ENCODE measurements around the gene APBA2.

Gene APBA2

GRCh38 chr15:29045717-29046116, 159.9 kb downstream of the APBA2 start:
- peak; percentile 21 for DNase-seq

GRCh38 chr15:29046281-29046810, 160.6 kb downstream of the APBA2 start:
- DNase-seq, result no peak

GRCh38 chr15:29046977-29047376, 161.2 kb downstream of the APBA2 start:
- no peak for DNase-seq

GRCh38 chr15:29048011-29048410, 162.2 kb downstream of the APBA2 start:
- DNase-seq, result no peak

- DNase-seq, result peak; percentile 15
Measured at GRCh38 chr15:29050870-29051269, 165.1 kb downstream of the APBA2 start.

- DNase-seq, result no peak
Measured at GRCh38 chr15:29051422-29051821, 165.6 kb downstream of the APBA2 start.

GRCh38 chr15:29053006-29053405, 167.2 kb downstream of the APBA2 start:
- no peak for DNase-seq

- DNase-seq, result no peak
Measured at GRCh38 chr15:29053661-29054131, 167.9 kb downstream of the APBA2 start.

GRCh38 chr15:29054171-29055045, 168.6 kb downstream of the APBA2 start:
- no peak for DNase-seq

GRCh38 chr15:29055876-29056275, 170.1 kb downstream of the APBA2 start:
- DNase-seq, result no peak

- DNase-seq, result no peak
Measured at GRCh38 chr15:29056839-29057450, 171.2 kb downstream of the APBA2 start.

- no peak for DNase-seq
Measured at GRCh38 chr15:29057856-29058255, 172.1 kb downstream of the APBA2 start.

GRCh38 chr15:29058903-29059539, 173.2 kb downstream of the APBA2 start:
- DNase-seq, result no peak

GRCh38 chr15:29059871-29060640, 174.3 kb downstream of the APBA2 start:
- DNase-seq, result no peak

- no peak for DNase-seq
Measured at GRCh38 chr15:29061746-29062145, 176.0 kb downstream of the APBA2 start.

- DNase-seq, result no peak
Measured at GRCh38 chr15:29062179-29062591, 176.4 kb downstream of the APBA2 start.

GRCh38 chr15:29062626-29063025, 176.9 kb downstream of the APBA2 start:
- DNase-seq, result no peak

- DNase-seq, result no peak
Measured at GRCh38 chr15:29063646-29064045, 177.9 kb downstream of the APBA2 start.

- DNase-seq, result no peak
Measured at GRCh38 chr15:29064290-29064689, 178.5 kb downstream of the APBA2 start.

- no peak for DNase-seq
Measured at GRCh38 chr15:29064731-29065130, 179.0 kb downstream of the APBA2 start.

GRCh38 chr15:29065571-29065970, 179.8 kb downstream of the APBA2 start:
- no peak for DNase-seq

GRCh38 chr15:29066310-29066709, 180.5 kb downstream of the APBA2 start:
- no peak for DNase-seq

GRCh38 chr15:29066838-29067237, 181.1 kb downstream of the APBA2 start:
- DNase-seq, result no peak
